Heart left ventricle (tissue), 16 donors: Measurements from ENCODE around the gene ZFYVE19. TPM values are rescaled to one million over a fixed set of nuclear protein-coding genes. Genes with fewer than 3 reads are reported as not detected.

ENCODE experiments used
- ATAC-seq, 4 donors: fragments of 200-7000 bp; cut with Tn5 transposase; one replicate each; pipeline ENCODE4 v1.9.1; 2020 to 2022; ENCODE audit warnings: moderate library complexity in 4 of 4, mild to moderate bottlenecking in 3 of 4, moderate number of reproducible peaks in 1 of 4
- DNase-seq, 5 donors: peaks; one replicate each; pipeline ENCODE4 v3.0.0-alpha.2; 2020
- H3K27ac ChIP-seq, 12 donors: fragments of 200-600 bp; sonication (generic) in 4 of 12; one replicate each; pipeline versions ENCODE4 v1.5.0 to v1.8.0; 2016 to 2022; ENCODE audit warnings: mild to moderate bottlenecking in 2 of 12
- H3K27me3 ChIP-seq, 9 donors: fragments of 200-600 bp; sonication (generic) in 2 of 9; one replicate each; pipeline versions ENCODE4 v1.5.1 to v1.8.0; 2016 to 2022; ENCODE audit warnings: mild to moderate bottlenecking in 3 of 9
- H3K36me3 ChIP-seq, 9 donors: fragments of 200-600 bp; sonication (generic) in 2 of 9; one replicate each; pipeline versions ENCODE4 v1.5.0 to v1.8.0; 2018 to 2022; ENCODE audit warnings: mild to moderate bottlenecking in 2 of 9
- H3K4me1 ChIP-seq, 12 donors: fragments of 200-600 bp; sonication (generic) in 4 of 12; one replicate each; pipeline versions ENCODE4 v1.5.0 to v1.8.0; 2016 to 2022; ENCODE audit warnings: mild to moderate bottlenecking in 3 of 12
- H3K4me3 ChIP-seq, 12 donors: fragments of 200-600 bp; sonication (generic) in 4 of 12; one replicate each; pipeline versions ENCODE4 v1.5.0 to v1.8.0; 2017 to 2022; ENCODE audit warnings: mild to moderate bottlenecking in 9 of 12, moderate library complexity in 4 of 12
- H3K9me3 ChIP-seq, 12 donors: fragments of 200-600 bp; sonication (generic) in 4 of 12; one replicate each; pipeline versions ENCODE4 v1.5.0 to v1.8.0; 2016 to 2022; ENCODE audit warnings: mild to moderate bottlenecking in 1 of 12
- CTCF ChIP-seq, 12 donors: fragments of 200-600 bp; sonication (generic) in 4 of 12; IDR thresholded peaks; one replicate each; pipeline versions ENCODE4 v1.5.0 to v1.8.0; 2018 to 2022; ENCODE audit warnings: antibody characterized with exemption in 12 of 12, mild to moderate bottlenecking in 5 of 12
- POLR2A ChIP-seq, 2 donors: fragments of 450-650 bp; IDR thresholded peaks; one replicate each; pipeline ENCODE4 v1.6.1; 2017; ENCODE audit warnings: antibody characterized with exemption in 2 of 2, mild to moderate bottlenecking in 2 of 2, moderate library complexity in 2 of 2
- WGBS, 4 donors: extraction: QIAGEN DNeasy Blood & Tissue Kit in 2 of 4; methylation state at CpG; one replicate each; pipeline versions ENCODE4 v1.1.5 to v1.1.7; 2013 to 2018; 5-methylcytosine and 5-hydroxymethylcytosine counted together
- intact Hi-C, 10 donors: fragments of 100-400 bp; cut with DNase I; formaldehyde crosslinking; loops; one replicate each; pipeline versions ENCODE4 v1.11.1 to v1.14.2; 2022
- polyA plus RNA-seq, 2 donors: library from polyadenylated mRNA; stranded (reverse); fragments of 200-250 nt; gene quantifications; one replicate each; pipeline ENCODE4 v1.2.3, GENCODE V29; 2013
- total RNA-seq, 9 donors: library from RNA; depleted of rRNA in 2 of 9; stranded (reverse); fragments of >200 nt in 2 of 9; fragmentation: NEBNext Ultra II Directional in 3 of 9; extraction: Animal tissue kit (Norgen Biotek cat#: 25700) in 3 of 9; gene quantifications; one replicate each; pipeline versions ENCODE4 v1.1.0 to v1.2.4, GENCODE V29; 2016 to 2023
- donor health status: ischemic (EF 13 %, LVEDD 7.1; RV severe dilation, severe dysfunction).
- donor health status: healthy with polysubstance abuse.
- donor health status: DM: no; HTN: yes; CAD: no.
- donor health status: DM: no; HTN: no; CAD: no.
- donor health status: ischemic (EF 25% LVEDD 6.9; RV normal size, moderate dysfunction).
- donor health status: ischemic (EF 25% LVEDD 5.7; RV mildly dilated, moderate dysfunction).
- donor health status: healthy.
- donor health status: DM: yes; HTN: yes; CAD: no.
- donor health status: ischemic (EF 35%, LVEDD 5.7; RV mildly dilated, moderate dysfunction).
- donor health status: nonischemic (EF 11% LVEDD 7.7; RV severe dilation, severe dysfunction).
- donor health status: DM: yes; HTN: yes; CAD: no.
- donor health status: PGD.
- donor health status: ischemic (EF 29% LVEDD 5.4; RV normal size, mild dysfunction).
- donor health status: nonischemic (EF 23%, LVEDD 6.1; RV moderate dilation, normal function).

ZFYVE19 gene
- total and polyA plus RNA-seq, 11 donors = 10.5 to 27.1 (median 18.8) TPM

- Histone ChIP-seq H3K9me3 (no peaks in the 10 kb centered on the region), H3K27me3 (peaks cover 0 to 7% (median 0%) of the 10 kb centered on the region in 9 donors), H3K4me3 (no peak overlapping the region), H3K4me1 (peaks cover 0 to 10% (median 0%) of the 10 kb centered on the region in 12 donors), H3K27ac (no peak overlapping the region), H3K36me3 (no peaks in the 10 kb centered on the region)
- ATAC-seq = no peak
- WGBS, 4 donors = 84 to 93% (median 92%) methylated on average over 5 of the region's 5 CpGs
- intact Hi-C loops = loop anchor here in 3 of 10 donors (10.0 kb wide), 2 partner anchors 178 to 332 kb away; no protein-coding TSS in a partner anchor
- DNase-seq = no peak
- no peak for TF ChIP-seq CTCF (IDR thresholded peaks at IDR 0.05)
- no peak for TF ChIP-seq POLR2A (IDR thresholded peaks at IDR 0.05)
Measured at GRCh38 chr15:40852529-40852928, 45.6 kb downstream of the ZFYVE19 start.

- no peaks in the 10 kb centered on the region for H3K36me3 ChIP-seq
- no peaks in the 10 kb centered on the region for H3K9me3 ChIP-seq
- H3K4me1 ChIP-seq = peaks cover 0 to 11% (median 0%) of the 10 kb centered on the region in 12 donors
- H3K27ac ChIP-seq = no peak overlapping the region
- TF ChIP-seq POLR2A (IDR thresholded peaks at IDR 0.05) (no peak), CTCF (IDR thresholded peaks at IDR 0.05) (no peak)
- H3K4me3 ChIP-seq = no peak overlapping the region
- DNase-seq = no peak
- intact Hi-C loops = loop anchor here in 3 of 10 donors (10.0 kb wide), 2 partner anchors 179 to 331 kb away; no protein-coding TSS in a partner anchor
- peaks cover 0 to 7% (median 0%) of the 10 kb centered on the region in 9 donors for H3K27me3 ChIP-seq
- ATAC-seq = no peak
- WGBS, 4 donors = 88 to 94% (median 93%) methylated on average over 13 to 16 of the region's 16 CpGs
Measured at GRCh38 chr15:40853241-40853890, 46.5 kb downstream of the ZFYVE19 start.

- TF ChIP-seq CTCF (IDR thresholded peaks at IDR 0.05) (no peak), POLR2A (IDR thresholded peaks at IDR 0.05) (no peak)
- Histone ChIP-seq H3K4me3 (no peak overlapping the region), H3K27me3 (peaks cover 0 to 15% (median 0%) of the 10 kb centered on the region in 9 donors), H3K9me3 (no peaks in the 10 kb centered on the region), H3K36me3 (no peaks in the 10 kb centered on the region), H3K27ac (no peak overlapping the region), H3K4me1 (peaks cover 0 to 11% (median 0%) of the 10 kb centered on the region in 12 donors)
- intact Hi-C loops = loop anchor here in 3 of 10 donors (10.0 kb wide), 2 partner anchors 179 to 331 kb away; no protein-coding TSS in a partner anchor
- ATAC-seq (no peak), DNase-seq (no peak)
- WGBS, 4 donors = 55 to 64% (median 58%) methylated on average over 8 to 10 of the region's 10 CpGs
Measured at GRCh38 chr15:40854161-40854560, 47.3 kb downstream of the ZFYVE19 start.

GRCh38 chr15:40855706-40856234 is 48.9 kb downstream of the ZFYVE19 start:
- ATAC-seq (no peak), DNase-seq (no peak)
- Histone ChIP-seq H3K4me1 (peaks cover 0 to 11% (median 0%) of the 10 kb centered on the region in 12 donors), H3K4me3 (no peak overlapping the region), H3K9me3 (no peaks in the 10 kb centered on the region), H3K27ac (no peak overlapping the region), H3K27me3 (peaks cover 0 to 20% (median 0%) of the 10 kb centered on the region in 9 donors), H3K36me3 (no peaks in the 10 kb centered on the region)
- intact Hi-C loops = loop anchor here in 9 of 10 donors (2.0 to 10.0 kb wide), 8 partner anchors 37 to 332 kb away; partner anchors contain the start of gene VPS18 (in 4 of the 9)
- WGBS, 4 donors = 70 to 87% (median 85%) methylated on average over 5 to 13 of the region's 13 CpGs
- TF ChIP-seq POLR2A (IDR thresholded peaks at IDR 0.05) (no peak), CTCF (IDR thresholded peaks at IDR 0.05) (no peak)
